Aortic smooth muscle cell (primary cell): Measurements from ENCODE around the gene SPACDR. TPM values are rescaled to one million over a fixed set of nuclear protein-coding genes. Genes with fewer than 3 reads are reported as not detected.

Source experiments
- total RNA-seq: library from RNA; depleted of rRNA; stranded (reverse); fragments of >200 nt; gene quantifications from 2 replicates; pipeline ENCODE4 v1.2.3, GENCODE V29; 2014

SPACDR gene, protein sequence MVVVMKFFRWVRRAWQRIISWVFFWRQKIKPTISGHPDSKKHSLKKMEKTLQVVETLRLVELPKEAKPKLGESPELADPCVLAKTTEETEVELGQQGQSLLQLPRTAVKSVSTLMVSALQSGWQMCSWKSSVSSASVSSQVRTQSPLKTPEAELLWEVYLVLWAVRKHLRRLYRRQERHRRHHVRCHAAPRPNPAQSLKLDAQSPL
- total RNA-seq, result 0.25 and 0.79 TPM in 2 replicates

DNA sequence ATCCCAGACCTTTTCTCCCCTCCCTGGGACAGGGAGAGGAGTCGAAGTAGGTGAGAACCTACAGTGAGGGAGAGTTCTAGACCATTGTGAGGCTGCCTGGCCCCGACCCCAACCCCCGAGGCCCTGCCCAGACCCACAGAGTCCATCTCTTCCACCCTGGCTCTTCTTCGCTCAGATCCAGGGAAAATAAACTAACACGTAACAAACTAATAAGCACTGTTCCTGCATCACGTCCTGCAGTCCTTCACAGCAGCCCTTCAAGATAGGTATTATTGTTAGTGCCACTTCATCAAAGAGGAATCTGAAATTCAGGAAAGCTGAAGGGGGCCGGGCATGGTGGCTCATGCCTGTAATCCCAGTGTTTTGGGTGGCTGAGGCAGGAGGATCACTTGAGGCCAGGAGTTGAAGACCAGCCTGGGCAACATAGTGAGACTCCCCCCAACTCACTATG is at the start of gene SPACDR:
TSS of gene SPACDR (minus strand) at position 51 of the 451 bp plus-strand sequence. CDS start 235 bp downstream, outside the sequence.

DNA sequence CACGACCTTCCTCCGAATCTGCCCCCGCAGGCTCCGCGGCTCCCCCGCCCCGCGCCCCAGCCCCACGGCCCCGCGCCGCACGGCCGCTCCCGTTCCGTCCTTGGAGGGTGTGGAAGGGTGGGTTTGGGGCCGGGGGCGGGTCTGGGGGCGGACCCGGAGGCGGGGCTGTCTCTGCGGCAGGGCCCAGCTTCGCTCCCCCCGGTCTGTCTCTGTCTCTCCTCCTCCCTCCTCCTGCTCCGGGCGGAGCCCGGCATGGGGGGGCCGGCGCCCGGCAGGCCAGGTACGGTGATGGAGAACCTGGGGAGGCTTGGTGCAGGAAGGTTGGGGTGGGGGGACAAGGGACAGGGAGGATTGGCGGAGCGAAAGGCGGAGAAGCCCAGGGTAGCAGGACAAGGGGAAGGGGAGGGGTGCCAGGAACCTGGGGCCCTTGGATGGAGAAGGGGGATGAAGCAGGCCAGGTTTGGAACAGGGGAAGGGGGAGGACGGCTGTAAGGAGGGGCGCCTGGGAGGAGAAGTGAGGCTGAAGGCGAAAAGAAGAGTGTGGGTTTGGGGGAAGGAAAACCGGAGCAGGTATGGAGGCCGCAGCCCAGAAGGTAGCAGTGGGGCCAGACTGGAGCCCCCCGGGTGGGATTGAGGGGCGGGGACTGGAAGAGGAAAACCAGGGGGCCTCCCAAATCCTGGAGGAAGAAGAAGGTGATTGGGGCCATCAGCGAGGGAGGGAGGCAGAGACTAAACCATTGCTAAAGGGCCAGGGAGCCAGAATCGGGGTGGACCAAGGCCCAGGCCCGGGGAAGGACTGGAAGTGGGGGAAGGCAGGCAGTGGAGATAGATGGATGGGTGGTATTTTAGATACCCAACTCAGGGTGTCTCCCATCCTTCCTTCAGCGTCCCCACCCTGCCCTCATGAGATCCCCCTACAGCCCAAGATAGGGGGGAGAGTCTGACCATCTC is 19.9 kb upstream of the SPACDR start, which contains the start of gene NYAP1:
TSS of gene NYAP1 (plus strand) at position 206 of the 951 bp plus-strand sequence. CDS start 1,385 bp downstream, outside the sequence.

DNA sequence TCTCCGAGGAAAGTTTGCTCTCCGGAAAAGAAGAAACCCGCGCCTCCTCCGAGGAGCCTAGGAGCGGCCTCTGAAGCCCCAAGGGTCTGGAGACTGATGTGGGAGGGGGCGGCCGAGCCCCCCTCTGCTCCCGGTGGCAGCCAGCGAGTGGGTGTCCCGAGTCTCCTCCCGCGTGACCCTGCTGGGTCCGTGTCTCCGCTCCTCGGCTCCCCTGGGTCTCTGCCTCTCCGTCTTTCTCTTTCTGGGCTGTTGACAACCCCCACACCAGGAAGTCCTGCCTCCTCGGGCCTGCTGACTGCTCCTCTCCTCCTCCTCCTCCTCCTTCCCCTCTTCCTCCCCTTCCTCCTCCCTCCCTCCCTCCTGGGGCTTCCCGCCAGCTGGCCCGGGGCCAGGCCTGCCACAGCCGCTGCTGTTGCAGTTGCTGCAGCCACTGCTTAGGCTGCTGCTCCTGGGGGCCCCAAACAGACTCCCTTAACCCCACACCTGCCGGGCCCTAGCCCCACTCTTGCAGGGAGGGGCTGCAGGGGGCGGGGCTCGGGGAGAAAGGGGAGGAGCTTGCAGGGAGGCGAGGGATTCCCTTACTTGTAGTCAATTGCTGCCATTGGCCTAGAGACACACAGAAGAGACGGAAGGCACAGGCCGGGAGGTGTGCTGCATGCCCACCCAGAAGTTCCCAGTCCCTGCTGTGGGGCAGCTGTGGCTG is 15.0 kb upstream of the SPACDR start, which contains the start of gene TSC22D4:
TSS of gene TSC22D4 (minus strand) at position 257 of the 703 bp plus-strand sequence. CDS start 1,176 bp downstream, outside the sequence.

DNA sequence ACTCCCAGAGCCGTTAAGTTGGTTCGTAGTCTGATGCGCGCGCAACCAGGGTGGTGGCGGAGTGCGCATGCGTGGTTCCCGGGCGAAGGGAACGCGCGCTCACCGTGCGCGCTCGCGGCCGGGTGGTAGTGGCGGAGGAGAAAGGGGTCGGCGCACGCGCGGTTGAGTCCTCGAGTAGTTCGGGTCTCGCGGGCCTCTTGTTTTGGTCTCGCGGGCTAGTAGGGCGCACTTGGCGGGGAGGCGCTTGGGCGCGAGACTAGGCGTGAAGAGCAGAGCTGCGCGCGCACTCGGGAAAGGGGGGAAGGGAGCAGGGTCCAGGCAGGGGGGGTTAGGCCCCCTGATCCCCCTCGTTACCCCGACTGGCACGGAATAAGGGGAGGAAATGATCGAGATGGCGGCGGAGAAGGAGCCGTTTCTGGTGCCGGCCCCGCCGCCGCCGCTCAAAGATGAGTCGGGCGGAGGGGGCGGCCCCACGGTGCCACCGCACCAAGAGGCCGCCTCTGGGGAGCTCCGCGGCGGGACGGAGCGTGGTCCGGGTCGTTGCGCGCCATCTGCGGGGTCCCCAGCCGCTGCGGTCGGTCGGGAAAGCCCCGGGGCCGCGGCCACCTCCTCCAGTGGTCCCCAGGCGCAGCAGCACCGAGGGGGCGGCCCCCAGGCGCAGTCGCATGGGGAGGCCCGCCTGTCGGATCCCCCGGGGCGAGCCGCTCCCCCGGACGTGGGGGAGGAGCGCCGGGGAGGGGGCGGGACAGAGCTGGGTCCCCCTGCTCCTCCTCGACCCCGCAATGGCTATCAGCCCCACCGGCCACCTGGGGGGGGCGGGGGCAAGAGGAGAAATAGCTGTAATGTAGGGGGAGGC is 34.2 kb downstream of the SPACDR start, which contains the start of gene MEPCE:
TSS of gene MEPCE (plus strand) at position 195 of the 856 bp plus-strand sequence. CDS start at position 383, 188 bp downstream.

DNA sequence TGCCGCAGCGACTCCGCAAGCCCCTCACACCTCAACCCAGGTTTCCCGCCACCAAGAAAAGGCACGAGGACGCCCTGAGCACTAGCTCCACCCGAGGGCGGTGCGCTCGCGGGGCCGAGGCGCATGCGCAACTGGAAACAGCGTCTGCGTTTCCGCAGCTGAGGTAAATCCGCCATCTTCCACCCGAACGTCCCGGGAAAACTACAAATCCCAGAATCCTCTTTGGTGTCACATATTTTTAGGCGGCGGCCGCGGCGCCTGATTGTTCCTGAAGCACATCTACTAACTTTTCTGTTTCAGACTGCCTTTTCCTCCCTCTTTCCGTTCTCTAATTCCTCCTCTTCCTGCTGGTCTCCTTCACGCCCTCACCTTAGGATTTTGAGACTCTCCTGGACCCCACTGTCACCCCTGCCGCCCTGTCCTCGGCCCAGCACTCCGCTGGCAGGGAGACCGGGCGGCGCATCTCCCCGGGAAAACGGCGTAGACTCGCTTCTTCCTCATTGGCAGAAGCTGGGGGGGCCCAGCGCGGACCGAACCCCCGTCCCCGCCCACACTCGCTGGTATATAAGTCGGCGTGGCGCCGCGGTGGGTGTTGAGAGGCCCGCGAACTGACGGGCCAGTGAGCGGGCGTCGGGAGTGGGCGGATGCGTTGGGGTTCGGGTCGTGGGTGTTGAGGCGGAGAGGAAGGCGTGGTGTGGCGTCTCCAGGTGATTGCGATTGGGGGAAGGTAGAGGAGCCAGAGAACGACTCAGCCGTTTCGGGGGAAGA is 35.7 kb downstream of the SPACDR start, which contains the start of gene ZCWPW1:
TSS of gene ZCWPW1 (minus strand) at position 505 of the 768 bp plus-strand sequence. CDS start 8,054 bp downstream, outside the sequence.

Other genes starting within 250 kb of the SPACDR start
- gene PVRIG, start 244.3 kb downstream of the SPACDR start, total RNA-seq, result not detected in 2 replicates
- gene SPDYE3, start 156.6 kb downstream of the SPACDR start, total RNA-seq, result not detected in 2 replicates
- 7.4 and 9.9 TPM in 2 replicates for gene PILRB, start 106.1 kb downstream of the SPACDR start, total RNA-seq
- gene PILRA, start 90.8 kb downstream of the SPACDR start, total RNA-seq, result 0.62 TPM in 1 of 2 replicates, not detected in the other
- 2.2 and 2.6 TPM in 2 replicates for gene ZCWPW1, start 35.6 kb downstream of the SPACDR start, total RNA-seq
- 30.6 and 42.9 TPM in 2 replicates for gene MEPCE, start 34.4 kb downstream of the SPACDR start, total RNA-seq
- gene PPP1R35, start 27.8 kb downstream of the SPACDR start, total RNA-seq, result 10.3 and 14.7 TPM in 2 replicates
- 21.7 and 22.2 TPM in 2 replicates for gene TSC22D4, start 15.0 kb upstream of the SPACDR start, total RNA-seq
- 0.13 and 0.19 TPM in 2 replicates for gene NYAP1, start 19.7 kb upstream of the SPACDR start, total RNA-seq
- 6.0 and 9.1 TPM in 2 replicates for gene AGFG2, start 74.9 kb upstream of the SPACDR start, total RNA-seq
- gene SAP25, start 109.6 kb upstream of the SPACDR start, total RNA-seq, result not detected in 2 replicates
- 6.5 and 8.8 TPM in 2 replicates for gene LRCH4, start 121.9 kb upstream of the SPACDR start, total RNA-seq
- gene FBXO24, start 122.1 kb upstream of the SPACDR start, total RNA-seq, result 0.40 and 0.56 TPM in 2 replicates
- 62.9 and 94.5 TPM in 2 replicates for gene PCOLCE, start 138.1 kb upstream of the SPACDR start, total RNA-seq
- gene MOSPD3, start 148.3 kb upstream of the SPACDR start, total RNA-seq, result 4.0 and 6.9 TPM in 2 replicates
- 0.31 and 0.40 TPM in 2 replicates for gene TFR2, start 177.3 kb upstream of the SPACDR start, total RNA-seq
- not detected in 2 replicates for gene ACTL6B, start 192.2 kb upstream of the SPACDR start, total RNA-seq
- 84.4 and 86.5 TPM in 2 replicates for gene GNB2, start 209.5 kb upstream of the SPACDR start, total RNA-seq
- gene GIGYF1, start 230.0 kb upstream of the SPACDR start, total RNA-seq, result 11.4 and 11.8 TPM in 2 replicates
- gene POP7, start 241.9 kb upstream of the SPACDR start, total RNA-seq, result 30.2 and 34.5 TPM in 2 replicates